ENCODE data around the gene KLHL26. TPM values are rescaled to one million over a fixed set of nuclear protein-coding genes. Genes with fewer than 3 reads are reported as not detected.

The KLHL26 gene
- total and polyA plus RNA-seq, 4 donors: 2.3 to 5.9 (median 2.4) TPM

DNA sequence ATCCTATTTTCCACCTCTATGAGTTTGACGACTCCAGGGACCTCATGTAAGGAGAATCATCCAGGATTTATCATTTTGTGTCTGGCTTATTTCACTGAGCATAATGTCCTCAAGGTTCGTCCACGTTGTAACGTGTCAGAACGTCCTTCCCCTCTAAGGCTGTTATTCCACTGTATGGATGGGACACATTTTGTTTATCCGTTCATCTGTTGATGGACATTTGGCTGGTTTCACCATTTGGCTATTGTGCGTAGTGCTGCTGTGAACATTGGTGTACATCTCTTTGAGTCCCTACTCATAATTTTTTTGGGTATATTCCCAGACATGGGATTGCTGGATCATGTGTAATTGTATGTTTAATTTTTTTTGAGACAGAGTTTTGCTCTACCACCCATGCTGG lies 68.1 kb downstream of the KLHL26 start:
- TF ChIP-seq REST (IDR thresholded peaks at IDR 0.05): no peak
- TF ChIP-seq SP1 (IDR thresholded peaks at IDR 0.05): no peak
- no peak for TF ChIP-seq MAX (IDR thresholded peaks at IDR 0.05)
- TF ChIP-seq JUND (IDR thresholded peaks at IDR 0.05): no peak
- TF ChIP-seq TAF1 (conservative IDR thresholded peaks at IDR 0.05): no peak
- TF ChIP-seq HNF4A (conservative IDR thresholded peaks at IDR 0.05): no peak
- TF ChIP-seq, protein P1, sequence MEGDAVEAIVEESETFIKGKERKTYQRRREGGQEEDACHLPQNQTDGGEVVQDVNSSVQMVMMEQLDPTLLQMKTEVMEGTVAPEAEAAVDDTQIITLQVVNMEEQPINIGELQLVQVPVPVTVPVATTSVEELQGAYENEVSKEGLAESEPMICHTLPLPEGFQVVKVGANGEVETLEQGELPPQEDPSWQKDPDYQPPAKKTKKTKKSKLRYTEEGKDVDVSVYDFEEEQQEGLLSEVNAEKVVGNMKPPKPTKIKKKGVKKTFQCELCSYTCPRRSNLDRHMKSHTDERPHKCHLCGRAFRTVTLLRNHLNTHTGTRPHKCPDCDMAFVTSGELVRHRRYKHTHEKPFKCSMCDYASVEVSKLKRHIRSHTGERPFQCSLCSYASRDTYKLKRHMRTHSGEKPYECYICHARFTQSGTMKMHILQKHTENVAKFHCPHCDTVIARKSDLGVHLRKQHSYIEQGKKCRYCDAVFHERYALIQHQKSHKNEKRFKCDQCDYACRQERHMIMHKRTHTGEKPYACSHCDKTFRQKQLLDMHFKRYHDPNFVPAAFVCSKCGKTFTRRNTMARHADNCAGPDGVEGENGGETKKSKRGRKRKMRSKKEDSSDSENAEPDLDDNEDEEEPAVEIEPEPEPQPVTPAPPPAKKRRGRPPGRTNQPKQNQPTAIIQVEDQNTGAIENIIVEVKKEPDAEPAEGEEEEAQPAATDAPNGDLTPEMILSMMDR (IDR thresholded peaks at IDR 0.05; ENCODE audit: low read depth, low read length, missing input control): no peak
- no peak for TF ChIP-seq RAD21 (IDR thresholded peaks at IDR 0.05)
- no peak for TF ChIP-seq RXRA (IDR thresholded peaks at IDR 0.05)
- TF ChIP-seq FOXA2 (IDR thresholded peaks at IDR 0.05): no peak
- no peak for TF ChIP-seq NR2F2 (IDR thresholded peaks at IDR 0.05)
- TF ChIP-seq, protein P2, sequence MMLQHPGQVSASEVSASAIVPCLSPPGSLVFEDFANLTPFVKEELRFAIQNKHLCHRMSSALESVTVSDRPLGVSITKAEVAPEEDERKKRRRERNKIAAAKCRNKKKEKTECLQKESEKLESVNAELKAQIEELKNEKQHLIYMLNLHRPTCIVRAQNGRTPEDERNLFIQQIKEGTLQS (IDR thresholded peaks at IDR 0.05): no peak
- TF ChIP-seq YY1 (IDR thresholded peaks at IDR 0.05): no peak
- TF ChIP-seq GABPA (IDR thresholded peaks at IDR 0.05 in 1 of 2, conservative IDR thresholded peaks at IDR 0.05 in 1 of 2): no peak
- no peak for TF ChIP-seq EGR1 (IDR thresholded peaks at IDR 0.05; ENCODE audit: low read depth in 2 of 2)
- no peak for TF ChIP-seq FOXA1 (IDR thresholded peaks at IDR 0.05)
- no peak for TF ChIP-seq HNF4G (IDR thresholded peaks at IDR 0.05)
- TF ChIP-seq, protein P3, sequence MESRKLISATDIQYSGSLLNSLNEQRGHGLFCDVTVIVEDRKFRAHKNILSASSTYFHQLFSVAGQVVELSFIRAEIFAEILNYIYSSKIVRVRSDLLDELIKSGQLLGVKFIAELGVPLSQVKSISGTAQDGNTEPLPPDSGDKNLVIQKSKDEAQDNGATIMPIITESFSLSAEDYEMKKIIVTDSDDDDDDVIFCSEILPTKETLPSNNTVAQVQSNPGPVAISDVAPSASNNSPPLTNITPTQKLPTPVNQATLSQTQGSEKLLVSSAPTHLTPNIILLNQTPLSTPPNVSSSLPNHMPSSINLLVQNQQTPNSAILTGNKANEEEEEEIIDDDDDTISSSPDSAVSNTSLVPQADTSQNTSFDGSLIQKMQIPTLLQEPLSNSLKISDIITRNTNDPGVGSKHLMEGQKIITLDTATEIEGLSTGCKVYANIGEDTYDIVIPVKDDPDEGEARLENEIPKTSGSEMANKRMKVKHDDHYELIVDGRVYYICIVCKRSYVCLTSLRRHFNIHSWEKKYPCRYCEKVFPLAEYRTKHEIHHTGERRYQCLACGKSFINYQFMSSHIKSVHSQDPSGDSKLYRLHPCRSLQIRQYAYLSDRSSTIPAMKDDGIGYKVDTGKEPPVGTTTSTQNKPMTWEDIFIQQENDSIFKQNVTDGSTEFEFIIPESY (IDR thresholded peaks at IDR 0.05): no peak
- 96% methylated on average over 7 of the region's 7 CpGs for WGBS
- no peak overlapping the region for H3K9ac ChIP-seq (ENCODE audit: low read depth in 1 of 2, low read length in 2 of 2)
- no peak for DNase-seq (ENCODE audit: low spot score)
- no peak overlapping the region for H3K4me3 ChIP-seq (ENCODE audit: low read depth in 1 of 3, low read length in 3 of 3)
- H3K4me1 ChIP-seq (ENCODE audit: control insufficient read depth in 4 of 4, insufficient read depth in 4 of 4, low read length in 3 of 4): peaks cover 3 to 14% (median 12%) of the 10 kb centered on the region in 4 donors
- H3K27ac ChIP-seq (ENCODE audit: low read depth in 1 of 2, low read length in 2 of 2): no peak overlapping the region
- no peaks in the 10 kb centered on the region for H3K9me3 ChIP-seq (ENCODE audit: control insufficient read depth in 4 of 4, low read length in 3 of 4)
- H3K27me3 ChIP-seq (ENCODE audit: control insufficient read depth in 4 of 4, insufficient read depth in 4 of 4, low read length in 3 of 4): no peaks in the 10 kb centered on the region
- H3K36me3 ChIP-seq (ENCODE audit: control insufficient read depth in 4 of 4, insufficient read depth in 3 of 4, low read depth in 1 of 4, low read length in 3 of 4): no peaks in the 10 kb centered on the region

Measured in liver (tissue), 9 donors.